ENCODE data around the gene VARS2. TPM values are rescaled to one million over a fixed set of nuclear protein-coding genes. Genes with fewer than 3 reads are reported as not detected.

VARS2 gene
- total RNA-seq, 1 donor from 2014 or later = 26.3 TPM

DNA sequence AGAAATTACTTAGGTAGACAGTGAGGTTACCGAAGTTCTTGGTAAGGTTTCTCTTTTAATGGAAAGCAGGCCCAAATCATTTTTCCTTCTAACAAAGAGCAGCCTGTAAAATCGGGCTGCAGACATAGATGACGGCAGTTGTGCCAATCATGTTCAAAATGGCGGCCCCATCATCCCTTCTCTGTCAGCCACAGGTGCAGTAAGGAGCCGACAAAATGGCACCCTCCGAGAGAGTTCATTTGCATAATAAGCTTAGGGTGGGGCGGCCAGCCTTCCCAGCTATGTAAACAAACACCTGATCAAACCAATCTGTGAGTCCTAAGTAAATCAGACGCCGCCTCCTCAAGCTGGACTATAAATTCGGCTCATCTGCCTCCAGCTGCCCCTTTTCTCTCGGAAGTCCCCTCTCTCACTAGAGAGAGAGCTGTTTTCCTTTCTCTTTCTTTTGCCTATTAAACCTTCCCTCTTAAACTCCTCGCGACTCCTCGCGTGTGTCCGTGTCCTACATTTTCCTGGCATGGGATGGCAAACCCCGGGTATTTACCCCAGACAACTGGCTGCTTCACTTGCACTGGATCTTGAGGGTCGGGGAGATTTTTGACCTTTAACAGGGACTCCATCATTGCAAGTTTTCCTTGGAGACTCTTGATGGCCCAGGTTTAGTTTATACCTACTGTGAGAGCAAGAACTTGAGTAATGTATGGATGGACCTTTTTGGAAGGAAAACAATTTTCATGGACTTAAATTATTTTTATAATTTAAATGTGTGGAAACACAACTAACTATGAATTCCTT lies 38.6 kb upstream of the VARS2 start:
- Histone ChIP-seq H3K4me3 (ENCODE audit: low read depth, low read length) (peak overlapping the region; percentile 6), H3K36me3 (ENCODE audit: control insufficient read depth, insufficient read depth, low read length) (no peaks in the 10 kb centered on the region), H3K27me3 (ENCODE audit: control insufficient read depth, insufficient read depth, low read length) (no peaks in the 10 kb centered on the region)
- DNase-seq (ENCODE audit: low read depth) = peak; percentile 62
- TF ChIP-seq, protein P1, sequence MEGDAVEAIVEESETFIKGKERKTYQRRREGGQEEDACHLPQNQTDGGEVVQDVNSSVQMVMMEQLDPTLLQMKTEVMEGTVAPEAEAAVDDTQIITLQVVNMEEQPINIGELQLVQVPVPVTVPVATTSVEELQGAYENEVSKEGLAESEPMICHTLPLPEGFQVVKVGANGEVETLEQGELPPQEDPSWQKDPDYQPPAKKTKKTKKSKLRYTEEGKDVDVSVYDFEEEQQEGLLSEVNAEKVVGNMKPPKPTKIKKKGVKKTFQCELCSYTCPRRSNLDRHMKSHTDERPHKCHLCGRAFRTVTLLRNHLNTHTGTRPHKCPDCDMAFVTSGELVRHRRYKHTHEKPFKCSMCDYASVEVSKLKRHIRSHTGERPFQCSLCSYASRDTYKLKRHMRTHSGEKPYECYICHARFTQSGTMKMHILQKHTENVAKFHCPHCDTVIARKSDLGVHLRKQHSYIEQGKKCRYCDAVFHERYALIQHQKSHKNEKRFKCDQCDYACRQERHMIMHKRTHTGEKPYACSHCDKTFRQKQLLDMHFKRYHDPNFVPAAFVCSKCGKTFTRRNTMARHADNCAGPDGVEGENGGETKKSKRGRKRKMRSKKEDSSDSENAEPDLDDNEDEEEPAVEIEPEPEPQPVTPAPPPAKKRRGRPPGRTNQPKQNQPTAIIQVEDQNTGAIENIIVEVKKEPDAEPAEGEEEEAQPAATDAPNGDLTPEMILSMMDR (IDR thresholded peaks at IDR 0.05; ENCODE audit: insufficient read depth, low read length, severe bottlenecking) = no peak
- FAIRE-seq = no peak

DNA sequence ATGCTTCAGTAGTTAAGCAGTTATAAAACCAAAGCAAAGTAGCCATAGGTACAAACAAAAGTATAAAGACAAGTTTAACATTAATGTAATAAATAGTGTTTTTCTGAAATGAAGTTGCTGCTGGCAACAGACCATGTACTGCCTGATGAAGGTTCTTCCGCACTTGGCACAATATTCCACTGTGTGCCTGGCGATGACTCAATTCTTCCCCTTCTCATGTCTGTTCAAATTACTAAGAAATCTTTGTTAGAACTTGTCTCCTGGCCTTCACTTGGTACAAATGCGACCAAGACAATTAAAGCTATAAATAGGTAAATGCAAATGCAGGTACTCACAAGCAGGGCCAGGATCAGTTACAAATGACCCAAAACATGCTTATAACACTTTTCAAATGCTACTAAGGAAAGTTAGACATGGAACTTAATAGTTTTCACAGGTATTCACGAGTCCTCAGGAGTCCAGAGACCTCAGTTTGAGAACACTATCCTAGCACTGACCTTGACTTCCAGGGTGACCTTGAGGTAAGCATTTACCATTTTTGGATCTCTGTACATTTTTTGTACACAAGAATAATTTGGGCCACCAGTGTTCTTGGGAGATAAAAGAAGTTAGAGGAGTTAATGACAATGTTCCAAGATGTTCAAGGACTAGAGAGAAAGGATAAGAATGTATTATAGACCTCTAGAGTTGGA lies 37.9 kb upstream of the VARS2 start:
- peak; percentile 98 for DNase-seq (ENCODE audit: low read depth)
- TF ChIP-seq, protein P1 (IDR thresholded peaks at IDR 0.05; ENCODE audit: insufficient read depth, low read length, severe bottlenecking) = no peak
- H3K27me3 ChIP-seq (ENCODE audit: control insufficient read depth, insufficient read depth, low read length) = no peaks in the 10 kb centered on the region

DNA sequence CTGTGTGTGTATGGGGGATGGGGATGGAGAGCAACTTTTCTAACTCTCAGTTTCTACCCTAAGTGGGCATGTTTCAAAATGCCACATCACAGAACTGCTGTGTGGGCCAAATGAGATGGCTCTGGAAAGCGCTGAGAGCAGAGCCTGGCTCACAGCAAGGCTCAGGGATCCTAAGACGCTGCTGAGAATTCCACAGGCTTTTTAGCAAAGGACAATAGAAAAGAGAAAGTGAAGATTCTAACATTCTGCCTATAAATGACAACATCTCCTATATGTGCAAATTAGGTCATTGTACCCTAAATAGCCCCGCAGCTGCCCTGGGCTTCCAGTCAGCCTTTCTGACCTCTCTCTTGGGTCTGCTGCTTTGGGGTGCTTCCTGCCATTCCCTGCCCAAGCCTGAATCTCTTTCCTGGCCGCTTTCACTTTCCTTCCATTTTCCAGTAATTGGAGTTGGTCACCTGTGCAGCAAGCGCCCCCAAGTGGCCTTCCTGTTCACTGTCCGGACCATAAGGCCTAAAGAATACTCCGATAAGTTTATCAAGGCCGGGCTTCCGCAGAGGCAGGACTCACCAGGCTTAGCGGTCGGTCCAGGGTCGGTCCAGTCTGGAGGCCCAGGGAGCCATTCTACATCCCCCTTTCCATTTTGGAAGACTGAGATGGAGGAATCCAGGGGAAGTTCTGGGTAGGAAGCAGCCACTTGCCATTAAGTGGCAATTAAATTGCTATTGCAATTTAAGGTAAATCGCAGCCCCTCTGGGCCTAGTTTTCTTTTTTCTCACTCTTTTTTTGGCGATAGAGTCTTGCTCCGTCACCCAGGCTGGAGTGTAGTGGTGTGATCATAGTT lies 36.4 kb upstream of the VARS2 start:
- H3K4me3 ChIP-seq (ENCODE audit: low read depth, low read length) = no peak overlapping the region
- H3K27me3 ChIP-seq (ENCODE audit: control insufficient read depth, insufficient read depth, low read length) = no peaks in the 10 kb centered on the region
- DNase-seq (ENCODE audit: low read depth) (peak; percentile 80), FAIRE-seq (no peak)
- H3K36me3 ChIP-seq (ENCODE audit: control insufficient read depth, insufficient read depth, low read length) = no peaks in the 10 kb centered on the region
- TF ChIP-seq, protein P1 (IDR thresholded peaks at IDR 0.05; ENCODE audit: insufficient read depth, low read length, severe bottlenecking) = peak; percentile 86

More for the DNA sequence above, 37.9 kb upstream of the VARS2 start:
- no peak for FAIRE-seq
- H3K4me3 ChIP-seq (ENCODE audit: low read depth, low read length) = no peak overlapping the region
- H3K36me3 ChIP-seq (ENCODE audit: control insufficient read depth, insufficient read depth, low read length) = no peaks in the 10 kb centered on the region

DNA sequence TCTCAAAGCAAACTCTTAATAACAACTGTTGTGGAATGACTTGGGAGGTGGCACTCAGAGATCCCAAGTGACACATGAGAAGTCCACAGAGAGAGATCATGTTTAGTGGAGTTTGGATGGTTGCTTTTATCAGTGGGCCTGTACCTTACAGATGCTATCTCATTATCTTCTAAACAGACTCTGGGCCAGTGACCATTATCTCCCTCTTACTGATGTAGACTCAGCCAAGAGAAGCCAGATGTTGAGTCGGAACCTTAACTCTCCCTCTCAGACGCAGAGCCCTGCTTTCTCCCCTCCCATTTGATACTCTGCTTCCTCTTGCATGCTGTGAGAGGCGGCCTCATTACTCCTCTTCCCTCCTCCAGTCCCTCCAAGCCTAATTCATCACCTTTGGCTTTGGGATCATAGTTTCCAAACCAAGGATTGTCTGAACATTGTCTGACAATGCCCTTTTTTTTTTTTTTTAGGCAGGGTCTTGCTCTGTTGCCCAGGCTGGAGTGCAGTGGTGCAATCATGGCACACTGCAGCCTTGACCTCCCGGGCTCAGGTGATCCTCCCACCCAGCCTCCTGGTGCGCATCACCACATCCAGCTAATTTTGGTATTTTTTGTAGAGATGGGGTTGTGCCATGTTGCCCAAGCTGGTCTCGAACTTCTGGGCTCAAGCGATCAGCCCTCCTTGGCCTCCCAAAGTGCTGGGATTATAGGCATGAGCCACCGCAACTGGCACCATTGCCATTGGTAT lies 34.2 kb upstream of the VARS2 start:
- TF ChIP-seq, protein P1 (IDR thresholded peaks at IDR 0.05; ENCODE audit: insufficient read depth, low read length, severe bottlenecking) = no peak
- H3K4me3 ChIP-seq (ENCODE audit: low read depth, low read length) = no peak overlapping the region
- FAIRE-seq = no peak
- no peaks in the 10 kb centered on the region for H3K36me3 ChIP-seq (ENCODE audit: control insufficient read depth, insufficient read depth, low read length)
- no peak for DNase-seq (ENCODE audit: low read depth)
- H3K27me3 ChIP-seq (ENCODE audit: control insufficient read depth, insufficient read depth, low read length) = no peaks in the 10 kb centered on the region

DNA sequence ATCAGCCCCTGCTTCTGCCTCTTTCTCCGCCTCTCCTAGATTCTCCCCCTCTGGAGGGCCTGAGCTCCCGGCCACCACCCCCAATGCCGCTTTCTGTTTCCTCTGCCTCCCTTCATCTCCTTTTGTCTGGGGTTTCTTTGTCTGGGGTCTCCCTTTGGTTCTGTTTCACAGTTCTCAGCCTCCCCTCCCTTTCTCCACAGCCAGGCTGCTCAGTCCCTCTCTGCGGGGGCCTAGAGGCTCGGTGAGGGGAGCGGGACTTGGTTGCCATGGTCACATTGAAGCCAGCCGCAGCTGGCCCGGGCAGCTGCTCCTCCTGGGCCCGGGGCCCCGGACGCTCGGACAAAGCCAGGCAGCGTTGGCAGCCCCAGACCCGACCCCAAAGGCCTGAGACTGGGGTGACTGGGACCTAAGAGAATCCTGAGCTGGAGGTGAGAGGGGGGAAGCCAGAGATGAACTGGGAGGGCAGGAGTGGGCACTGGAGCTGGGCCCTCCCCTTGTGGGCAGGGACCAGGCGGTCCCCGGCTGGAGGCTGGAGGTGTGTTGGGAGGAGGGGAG lies 33.3 kb upstream of the VARS2 start:
- no peak for FAIRE-seq
- DNase-seq (ENCODE audit: low read depth) = no peak
- Histone ChIP-seq H3K4me3 (ENCODE audit: low read depth, low read length) (no peak overlapping the region), H3K36me3 (ENCODE audit: control insufficient read depth, insufficient read depth, low read length) (no peaks in the 10 kb centered on the region), H3K27me3 (ENCODE audit: control insufficient read depth, insufficient read depth, low read length) (no peaks in the 10 kb centered on the region)
- TF ChIP-seq, protein P1 (IDR thresholded peaks at IDR 0.05; ENCODE audit: insufficient read depth, low read length, severe bottlenecking) = no peak
